ENCODE results near the gene COMT. TPM values are rescaled to one million over a fixed set of nuclear protein-coding genes. Genes with fewer than 3 reads are reported as not detected.

The COMT gene
- total RNA-seq, 1 donor from 2014 or later, result 240 TPM

- H3K4me1 ChIP-seq, result peaks cover 64% of the 10 kb centered on the region
- TF ChIP-seq POLR2A (IDR thresholded peaks at IDR 0.05) (peak in 1 of 2 donors; percentile 28), POLR2AphosphoS5 (IDR thresholded peaks at IDR 0.05; ENCODE audit: insufficient read depth in 1 of 2, low read depth in 1 of 2) (peak in 1 of 2 donors; percentile 66), CTCF (IDR thresholded peaks at IDR 0.05) (no peak)
- H3K4me3 ChIP-seq, result peak overlapping the region; percentile 80 to 89
- intact Hi-C loops (cut with DNase I), result no loop called here
- H3K27ac ChIP-seq, result peak overlapping the region; percentile 97
- no peak for DNase-seq (ENCODE audit: extremely low spot score in 2 of 2)
- H3K27me3 ChIP-seq, result no peaks in the 10 kb centered on the region
- H3K9me3 ChIP-seq, result no peaks in the 10 kb centered on the region
- no peaks in the 10 kb centered on the region for H3K36me3 ChIP-seq
Observed at GRCh38 chr22:19943082-19944026, 1.8 kb downstream of the COMT start.

GRCh38 chr22:19948057-19948760, 6.6 kb downstream of the COMT start:
- intact Hi-C loops (cut with DNase I), result no loop called here

GRCh38 chr22:19951346-19951745, 9.8 kb downstream of the COMT start:
- Histone ChIP-seq H3K27me3 (no peaks in the 10 kb centered on the region), H3K36me3 (no peaks in the 10 kb centered on the region), H3K4me1 (peaks cover 50% of the 10 kb centered on the region), H3K9me3 (no peaks in the 10 kb centered on the region), H3K4me3 (no peak overlapping the region), H3K27ac (no peak overlapping the region)
- no peak for DNase-seq (ENCODE audit: extremely low spot score in 2 of 2)
- intact Hi-C loops (cut with DNase I), result no loop called here
- TF ChIP-seq POLR2AphosphoS5 (IDR thresholded peaks at IDR 0.05; ENCODE audit: insufficient read depth in 1 of 2, low read depth in 1 of 2), result no peak

More at GRCh38 chr22:19948057-19948760, 6.6 kb downstream of the COMT start:
- H3K27me3 ChIP-seq, result no peaks in the 10 kb centered on the region
- DNase-seq (ENCODE audit: extremely low spot score in 2 of 2), result no peak
- no peak overlapping the region for H3K27ac ChIP-seq
- H3K4me3 ChIP-seq, result no peak overlapping the region
- peaks cover 58% of the 10 kb centered on the region for H3K4me1 ChIP-seq
- no peaks in the 10 kb centered on the region for H3K9me3 ChIP-seq
- H3K36me3 ChIP-seq, result no peaks in the 10 kb centered on the region
- no peak for TF ChIP-seq CTCF (IDR thresholded peaks at IDR 0.05)
- no peak for TF ChIP-seq POLR2A (IDR thresholded peaks at IDR 0.05)
- no peak for TF ChIP-seq POLR2AphosphoS5 (IDR thresholded peaks at IDR 0.05; ENCODE audit: insufficient read depth in 1 of 2, low read depth in 1 of 2)

GRCh38 chr22:19955241-19956128, 13.9 kb downstream of the COMT start:
- no peak overlapping the region for H3K27ac ChIP-seq
- H3K36me3 ChIP-seq, result no peaks in the 10 kb centered on the region
- DNase-seq (ENCODE audit: extremely low spot score in 2 of 2), result no peak
- intact Hi-C loops (cut with DNase I), result no loop called here
- H3K4me1 ChIP-seq, result peaks cover 54% of the 10 kb centered on the region
- no peak overlapping the region for H3K4me3 ChIP-seq
- TF ChIP-seq POLR2A (IDR thresholded peaks at IDR 0.05) (no peak), POLR2AphosphoS5 (IDR thresholded peaks at IDR 0.05; ENCODE audit: insufficient read depth in 1 of 2, low read depth in 1 of 2) (no peak)
- no peaks in the 10 kb centered on the region for H3K27me3 ChIP-seq
- no peaks in the 10 kb centered on the region for H3K9me3 ChIP-seq

- H3K4me1 ChIP-seq, result peaks cover 68% of the 10 kb centered on the region
- no peak for TF ChIP-seq POLR2AphosphoS5 (IDR thresholded peaks at IDR 0.05; ENCODE audit: insufficient read depth in 1 of 2, low read depth in 1 of 2)
- TF ChIP-seq POLR2A (IDR thresholded peaks at IDR 0.05), result no peak
- H3K36me3 ChIP-seq, result no peaks in the 10 kb centered on the region
- H3K4me3 ChIP-seq, result no peak overlapping the region
- no peak overlapping the region for H3K27ac ChIP-seq
- DNase-seq (ENCODE audit: extremely low spot score in 2 of 2), result no peak
- H3K9me3 ChIP-seq, result no peaks in the 10 kb centered on the region
- intact Hi-C loops (cut with DNase I), result no loop called here
- H3K27me3 ChIP-seq, result no peaks in the 10 kb centered on the region
Observed at GRCh38 chr22:19957445-19957844, 15.9 kb downstream of the COMT start.
